ENCODE data around the gene LGALS9. TPM values are rescaled to one million over a fixed set of nuclear protein-coding genes. Genes with fewer than 3 reads are reported as not detected.
A peak's percentile ranks its signal among the peaks of the same experiment; 100 is the strongest.
"Not testable (repeated sequence)": the region's sequence is repeated elsewhere in the genome, so short reads cannot be mapped to it uniquely, and the experiment has no call there.

LGALS9 gene
- polyA plus RNA-seq, 4 donors, result 31.0 to 240 (median 68.4) TPM

DNA sequence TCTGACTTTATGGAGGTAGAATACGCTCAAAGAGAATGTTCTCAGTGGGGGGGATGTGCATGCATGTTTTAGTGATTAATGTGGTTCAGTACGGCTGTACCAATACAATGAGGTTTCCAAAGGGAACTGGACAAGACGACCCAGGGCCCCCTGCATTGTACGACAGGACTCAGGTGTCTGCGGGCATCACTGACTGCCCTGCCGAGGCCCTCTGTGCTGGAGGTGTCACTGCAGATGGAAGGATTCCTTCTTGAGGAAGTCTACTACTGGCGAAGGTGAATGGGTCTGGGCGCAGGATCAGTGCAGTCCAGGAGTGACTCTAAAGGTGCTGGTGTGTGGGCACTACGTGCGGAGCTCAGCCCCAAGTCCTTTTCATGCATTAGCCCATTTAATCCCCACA is 3.5 kb upstream of the LGALS9 start:
- H3K27ac ChIP-seq (ENCODE audit: low read depth in 1 of 3, low read length in 2 of 3), result no peak overlapping the region
- H3K36me3 ChIP-seq (ENCODE audit: control insufficient read depth in 3 of 3, insufficient read depth in 2 of 3, low read depth in 1 of 3, low read length in 3 of 3), result peaks cover 0 to 40% (median 6%) of the 10 kb centered on the region in 3 donors
- 89 to 93% (median 91%) methylated on average over 10 of the region's 10 CpGs for WGBS, 3 donors
- H3K4me3 ChIP-seq (ENCODE audit: low read depth in 1 of 3, low read length in 3 of 3), result no peak overlapping the region
- H3K27me3 ChIP-seq (ENCODE audit: control insufficient read depth in 3 of 3, insufficient read depth in 3 of 3, low read length in 3 of 3), result no peaks in the 10 kb centered on the region
- H3K9me3 ChIP-seq (ENCODE audit: control insufficient read depth in 2 of 2, insufficient read depth in 1 of 2, low read depth in 1 of 2, low read length in 1 of 2), result no peaks in the 10 kb centered on the region
- peaks cover 0 to 6% (median 3%) of the 10 kb centered on the region in 3 donors for H3K4me1 ChIP-seq (ENCODE audit: control insufficient read depth in 3 of 3, insufficient read depth in 2 of 3, low read depth in 1 of 3, low read length in 2 of 3)
- FAIRE-seq, result no peak
- DNase-seq, result no peak

DNA sequence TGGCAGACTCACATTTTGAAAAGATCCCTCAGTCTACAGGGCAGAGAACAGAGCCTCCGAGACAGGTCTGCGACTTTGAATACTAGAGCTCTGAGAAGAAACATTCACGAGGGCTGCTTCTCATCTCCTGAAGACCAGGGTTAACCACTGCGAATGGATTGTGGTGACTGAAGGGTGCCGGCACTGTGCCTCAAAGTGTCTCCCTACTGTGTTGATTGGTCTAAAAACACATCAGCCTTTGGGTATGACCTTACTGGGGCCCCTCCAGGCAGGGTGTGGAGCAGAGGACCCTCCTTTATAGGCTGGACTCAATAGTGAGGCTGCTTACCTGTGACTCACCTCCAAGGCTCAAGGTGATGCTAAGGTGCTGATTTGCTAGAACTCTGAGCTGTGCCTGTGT is 2.6 kb upstream of the LGALS9 start:
- Histone ChIP-seq H3K9me3 (ENCODE audit: control insufficient read depth in 2 of 2, insufficient read depth in 1 of 2, low read depth in 1 of 2, low read length in 1 of 2) (no peaks in the 10 kb centered on the region), H3K4me1 (ENCODE audit: control insufficient read depth in 3 of 3, insufficient read depth in 2 of 3, low read depth in 1 of 3, low read length in 2 of 3) (peaks cover 0 to 6% (median 5%) of the 10 kb centered on the region in 3 donors), H3K36me3 (ENCODE audit: control insufficient read depth in 3 of 3, insufficient read depth in 2 of 3, low read depth in 1 of 3, low read length in 3 of 3) (peaks cover 0 to 32% (median 6%) of the 10 kb centered on the region in 3 donors), H3K27me3 (ENCODE audit: control insufficient read depth in 3 of 3, insufficient read depth in 3 of 3, low read length in 3 of 3) (no peaks in the 10 kb centered on the region), H3K27ac (ENCODE audit: low read depth in 1 of 3, low read length in 2 of 3) (no peak overlapping the region), H3K4me3 (ENCODE audit: low read depth in 1 of 3, low read length in 3 of 3) (no peak overlapping the region)
- DNase-seq, result no peak
- FAIRE-seq, result no peak
- WGBS, 3 donors, result 84 to 93% (median 90%) methylated on average over 5 of the region's 5 CpGs

GRCh38 chr17:27629260-27629659 is 1.7 kb upstream of the LGALS9 start:
- not testable (repeated sequence) for FAIRE-seq; H3K27me3 ChIP-seq (ENCODE audit: control insufficient read depth in 3 of 3, insufficient read depth in 3 of 3, low read length in 3 of 3); DNase-seq; H3K27ac ChIP-seq (ENCODE audit: low read depth in 1 of 3, low read length in 2 of 3); H3K9me3 ChIP-seq (ENCODE audit: control insufficient read depth in 2 of 2, insufficient read depth in 1 of 2, low read depth in 1 of 2, low read length in 1 of 2); H3K4me1 ChIP-seq (ENCODE audit: control insufficient read depth in 3 of 3, insufficient read depth in 2 of 3, low read depth in 1 of 3, low read length in 2 of 3); H3K4me3 ChIP-seq (ENCODE audit: low read depth in 1 of 3, low read length in 3 of 3)
- peaks cover 0 to 23% (median 0%) of the 10 kb centered on the region in 3 donors for H3K36me3 ChIP-seq (ENCODE audit: control insufficient read depth in 3 of 3, insufficient read depth in 2 of 3, low read depth in 1 of 3, low read length in 3 of 3)
- WGBS, 3 donors, result 91 to 96% (median 94%) methylated on average over 3 of the region's 3 CpGs

DNA sequence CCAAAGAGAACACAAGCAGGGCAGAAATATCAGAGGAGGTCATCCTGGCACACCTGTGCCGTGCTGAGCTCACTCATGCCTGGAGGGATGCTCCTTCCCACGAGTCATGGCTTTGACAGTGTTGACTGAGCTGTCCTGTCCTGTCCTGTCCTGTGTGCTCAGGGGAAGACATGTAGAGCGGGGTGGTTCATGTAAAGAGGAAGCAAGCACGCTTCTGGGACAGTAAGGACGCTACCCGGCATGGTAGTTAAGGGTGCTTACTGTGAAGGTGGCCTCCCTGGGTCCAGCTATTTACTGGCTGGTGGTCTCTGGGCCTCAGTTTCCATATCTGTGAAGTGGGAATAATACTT is 398 bp downstream of the LGALS9 start:
- H3K4me3 ChIP-seq (ENCODE audit: low read depth in 1 of 3, low read length in 3 of 3), result peak overlapping the region; percentile 23 to 66 (median 34)

GRCh38 chr17:27631897-27632725 is 1.1 kb downstream of the LGALS9 start:
- Histone ChIP-seq H3K4me1 (ENCODE audit: control insufficient read depth in 3 of 3, insufficient read depth in 2 of 3, low read depth in 1 of 3, low read length in 2 of 3) (peaks cover 0 to 9% (median 7%) of the 10 kb centered on the region in 3 donors), H3K4me3 (ENCODE audit: low read depth in 1 of 3, low read length in 3 of 3) (peak overlapping the region in 2 of 3 donors; percentile 58 to 66), H3K36me3 (ENCODE audit: control insufficient read depth in 3 of 3, insufficient read depth in 2 of 3, low read depth in 1 of 3, low read length in 3 of 3) (peaks cover 0 to 3% (median 0%) of the 10 kb centered on the region in 3 donors), H3K27me3 (ENCODE audit: control insufficient read depth in 3 of 3, insufficient read depth in 3 of 3, low read length in 3 of 3) (no peaks in the 10 kb centered on the region), H3K27ac (ENCODE audit: low read depth in 1 of 3, low read length in 2 of 3) (peak overlapping the region in 2 of 3 donors; percentile 52 to 90), H3K9me3 (ENCODE audit: control insufficient read depth in 2 of 2, insufficient read depth in 1 of 2, low read depth in 1 of 2, low read length in 1 of 2) (no peaks in the 10 kb centered on the region)
- FAIRE-seq, result no peak
- 16 to 31% (median 23%) methylated on average over 11 of the region's 11 CpGs for WGBS, 3 donors
- DNase-seq, result peak in 1 of 2 donors; percentile 37

More for the DNA sequence above, 398 bp downstream of the LGALS9 start:
- no peaks in the 10 kb centered on the region for H3K27me3 ChIP-seq (ENCODE audit: control insufficient read depth in 3 of 3, insufficient read depth in 3 of 3, low read length in 3 of 3)
- 8 to 26% (median 8%) methylated on average over 6 of the region's 6 CpGs for WGBS, 3 donors
- no peak for FAIRE-seq
- H3K4me1 ChIP-seq (ENCODE audit: control insufficient read depth in 3 of 3, insufficient read depth in 2 of 3, low read depth in 1 of 3, low read length in 2 of 3), result peaks cover 0 to 9% (median 7%) of the 10 kb centered on the region in 3 donors
- peak overlapping the region; percentile 33 to 90 (median 52) for H3K27ac ChIP-seq (ENCODE audit: low read depth in 1 of 3, low read length in 2 of 3)
- peaks cover 0 to 7% (median 0%) of the 10 kb centered on the region in 3 donors for H3K36me3 ChIP-seq (ENCODE audit: control insufficient read depth in 3 of 3, insufficient read depth in 2 of 3, low read depth in 1 of 3, low read length in 3 of 3)
- DNase-seq, result no peak
- H3K9me3 ChIP-seq (ENCODE audit: control insufficient read depth in 2 of 2, insufficient read depth in 1 of 2, low read depth in 1 of 2, low read length in 1 of 2), result no peaks in the 10 kb centered on the region

DNA sequence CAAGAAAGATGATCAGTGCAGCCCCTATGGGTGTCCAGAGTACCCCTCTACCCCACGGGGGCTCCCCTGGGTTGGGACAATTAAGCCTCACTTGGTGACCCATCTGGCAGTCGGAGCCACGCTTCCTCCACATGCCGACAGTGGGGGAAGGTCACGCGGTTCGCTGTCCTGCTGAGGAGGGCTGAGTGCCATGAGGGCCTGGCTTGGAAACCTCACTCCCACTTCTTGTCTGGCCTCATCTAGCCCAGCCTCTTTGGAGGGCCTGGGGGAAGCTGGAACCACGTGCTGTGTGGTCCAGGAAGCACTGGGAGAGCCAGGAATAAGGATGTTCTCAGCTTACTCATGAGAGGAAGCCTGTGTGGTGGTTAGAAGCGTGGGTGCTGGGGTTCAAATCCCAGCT is 1.8 kb downstream of the LGALS9 start:
- FAIRE-seq; H3K9me3 ChIP-seq (ENCODE audit: control insufficient read depth in 2 of 2, insufficient read depth in 1 of 2, low read depth in 1 of 2, low read length in 1 of 2); H3K4me3 ChIP-seq (ENCODE audit: low read depth in 1 of 3, low read length in 3 of 3); H3K36me3 ChIP-seq (ENCODE audit: control insufficient read depth in 3 of 3, insufficient read depth in 2 of 3, low read depth in 1 of 3, low read length in 3 of 3); H3K4me1 ChIP-seq (ENCODE audit: control insufficient read depth in 3 of 3, insufficient read depth in 2 of 3, low read depth in 1 of 3, low read length in 2 of 3); H3K27me3 ChIP-seq (ENCODE audit: control insufficient read depth in 3 of 3, insufficient read depth in 3 of 3, low read length in 3 of 3): not testable (repeated sequence)
- H3K27ac ChIP-seq (ENCODE audit: low read depth in 1 of 3, low read length in 2 of 3), result peak overlapping the region in 1 of 3 donors; percentile 90
- WGBS, 3 donors, result 27 to 46% (median 41%) methylated on average over 9 of the region's 9 CpGs
- peak in 1 of 2 donors; percentile 19 for DNase-seq

DNA sequence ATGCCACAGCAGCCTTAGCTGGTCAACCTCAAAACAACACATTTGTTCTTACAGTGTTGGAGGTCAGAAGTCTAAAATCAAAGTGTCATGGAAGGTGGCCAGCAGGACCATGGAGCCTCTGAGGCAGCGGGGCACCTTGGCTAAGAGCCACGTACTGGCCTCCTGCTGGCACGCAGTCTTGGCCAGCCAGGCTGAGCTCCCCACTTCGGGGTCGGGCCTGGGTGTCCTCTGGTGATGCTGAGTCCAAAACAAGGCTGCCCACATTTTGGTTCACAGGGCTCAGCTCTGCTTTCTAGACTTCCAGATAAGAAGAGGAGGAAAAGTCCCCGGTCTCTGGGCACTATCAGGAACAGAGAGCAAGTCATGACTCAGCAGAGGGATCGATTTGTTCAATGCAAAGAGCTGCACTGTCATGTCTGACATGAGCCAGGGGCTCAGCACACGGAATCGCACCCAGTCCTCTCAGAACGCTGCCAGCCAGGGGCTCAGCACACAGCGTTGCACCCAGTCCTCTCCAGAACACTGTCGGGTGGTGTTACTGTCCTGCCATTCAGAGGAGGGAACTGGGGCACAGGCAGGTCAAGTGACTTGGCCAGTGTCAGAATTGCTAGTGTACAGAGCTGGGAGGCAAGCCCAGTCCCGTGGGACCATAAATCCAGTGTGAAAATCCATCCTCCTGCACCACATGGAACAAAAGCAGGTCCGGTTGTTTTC is 2.5 kb downstream of the LGALS9 start:
- H3K4me3 ChIP-seq (ENCODE audit: low read depth in 1 of 3, low read length in 3 of 3), result no peak overlapping the region
- H3K27ac ChIP-seq (ENCODE audit: low read depth in 1 of 3, low read length in 2 of 3), result peak overlapping the region in 1 of 3 donors; percentile 86
- DNase-seq, result peak in 1 of 2 donors; percentile 83
- no peaks in the 10 kb centered on the region for H3K9me3 ChIP-seq (ENCODE audit: control insufficient read depth in 2 of 2, insufficient read depth in 1 of 2, low read depth in 1 of 2, low read length in 1 of 2)
- peaks cover 0 to 9% (median 7%) of the 10 kb centered on the region in 3 donors for H3K4me1 ChIP-seq (ENCODE audit: control insufficient read depth in 3 of 3, insufficient read depth in 2 of 3, low read depth in 1 of 3, low read length in 2 of 3)
- H3K27me3 ChIP-seq (ENCODE audit: control insufficient read depth in 3 of 3, insufficient read depth in 3 of 3, low read length in 3 of 3), result no peaks in the 10 kb centered on the region
- no peak for FAIRE-seq
- no peaks in the 10 kb centered on the region for H3K36me3 ChIP-seq (ENCODE audit: control insufficient read depth in 3 of 3, insufficient read depth in 2 of 3, low read depth in 1 of 3, low read length in 3 of 3)
- WGBS, 3 donors, result 24 to 52% (median 37%) methylated on average over 14 of the region's 14 CpGs

GRCh38 chr17:27634026-27634335 is 3.0 kb downstream of the LGALS9 start:
- WGBS, 3 donors, result 86 to 100% (median 94%) methylated on average over 1 of the region's 1 CpG
- peak overlapping the region in 1 of 3 donors; percentile 86 for H3K27ac ChIP-seq (ENCODE audit: low read depth in 1 of 3, low read length in 2 of 3)

More at GRCh38 chr17:27634026-27634335, 3.0 kb downstream of the LGALS9 start:
- no peak for FAIRE-seq
- Histone ChIP-seq H3K36me3 (ENCODE audit: control insufficient read depth in 3 of 3, insufficient read depth in 2 of 3, low read depth in 1 of 3, low read length in 3 of 3) (no peaks in the 10 kb centered on the region), H3K4me3 (ENCODE audit: low read depth in 1 of 3, low read length in 3 of 3) (no peak overlapping the region), H3K27me3 (ENCODE audit: control insufficient read depth in 3 of 3, insufficient read depth in 3 of 3, low read length in 3 of 3) (no peaks in the 10 kb centered on the region), H3K4me1 (ENCODE audit: control insufficient read depth in 3 of 3, insufficient read depth in 2 of 3, low read depth in 1 of 3, low read length in 2 of 3) (peaks cover 0 to 9% (median 7%) of the 10 kb centered on the region in 3 donors), H3K9me3 (ENCODE audit: control insufficient read depth in 2 of 2, insufficient read depth in 1 of 2, low read depth in 1 of 2, low read length in 1 of 2) (no peaks in the 10 kb centered on the region)
- no peak for DNase-seq

All from small intestine (tissue), 7 donors.